ENCODE data around the gene ARMC12.

GRCh38 chr6:35694462-35694861 lies 42.4 kb upstream of the ARMC12 start:
- no peak for TF ChIP-seq CTCF (IDR thresholded peaks at IDR 0.05 in 4 of 5, conservative IDR thresholded peaks at IDR 0.05 in 1 of 5)
- TF ChIP-seq POLR2A (IDR thresholded peaks at IDR 0.05), result no peak

Measured in gastrocnemius medialis (tissue), 4 donors.